Measurements from ENCODE around the gene AGFG2.
A peak's percentile ranks its signal among the peaks of the same experiment; 100 is the strongest.
"Not testable (repeated sequence)": the region's sequence is repeated elsewhere in the genome, so short reads cannot be mapped to it uniquely, and the experiment has no call there.

Gene AGFG2, protein sequence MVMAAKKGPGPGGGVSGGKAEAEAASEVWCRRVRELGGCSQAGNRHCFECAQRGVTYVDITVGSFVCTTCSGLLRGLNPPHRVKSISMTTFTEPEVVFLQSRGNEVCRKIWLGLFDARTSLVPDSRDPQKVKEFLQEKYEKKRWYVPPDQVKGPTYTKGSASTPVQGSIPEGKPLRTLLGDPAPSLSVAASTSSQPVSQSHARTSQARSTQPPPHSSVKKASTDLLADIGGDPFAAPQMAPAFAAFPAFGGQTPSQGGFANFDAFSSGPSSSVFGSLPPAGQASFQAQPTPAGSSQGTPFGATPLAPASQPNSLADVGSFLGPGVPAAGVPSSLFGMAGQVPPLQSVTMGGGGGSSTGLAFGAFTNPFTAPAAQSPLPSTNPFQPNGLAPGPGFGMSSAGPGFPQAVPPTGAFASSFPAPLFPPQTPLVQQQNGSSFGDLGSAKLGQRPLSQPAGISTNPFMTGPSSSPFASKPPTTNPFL

DNA sequence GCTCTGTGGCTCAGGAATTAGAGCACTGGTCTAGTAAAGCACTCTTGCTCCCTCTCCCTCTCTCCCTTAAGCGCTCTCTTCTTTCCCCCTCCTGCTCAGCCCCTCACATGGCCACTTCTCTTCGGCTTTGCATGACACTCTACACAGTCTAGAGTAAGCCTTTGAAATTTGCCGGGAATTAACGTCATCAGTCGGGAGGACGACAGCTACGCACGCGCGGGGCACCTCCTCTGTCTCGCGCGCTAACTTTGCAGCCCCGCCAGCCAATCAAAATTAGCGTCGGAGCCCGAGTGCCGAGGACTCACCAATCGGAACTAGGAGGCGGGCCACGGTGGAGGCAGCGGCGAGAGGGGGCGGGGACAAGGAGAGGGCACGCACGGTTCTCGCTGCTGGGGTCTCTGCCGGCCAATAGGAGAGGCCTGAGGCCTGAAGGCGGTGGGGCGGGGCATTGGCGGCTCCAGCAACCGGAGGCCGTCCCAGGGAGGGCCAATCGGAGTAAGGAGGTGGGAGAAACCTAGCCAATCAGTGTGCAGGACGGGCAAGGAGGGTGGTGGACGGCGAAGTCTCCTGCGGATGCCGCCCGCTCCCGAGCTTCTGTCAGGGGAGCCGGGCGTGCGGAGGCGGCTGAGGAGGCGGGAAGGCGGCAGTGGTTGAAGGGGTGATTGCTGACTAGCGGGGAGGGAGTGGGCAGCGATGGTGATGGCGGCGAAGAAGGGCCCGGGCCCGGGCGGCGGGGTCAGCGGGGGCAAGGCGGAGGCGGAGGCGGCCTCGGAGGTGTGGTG is at the start of gene AGFG2:
AGFG2 (plus strand) TSS at position 550 of the 782 bp plus-strand sequence; CDS start at position 694, 144 bp downstream.
- DNase-seq (ENCODE audit: low read depth), result peak; percentile 100

DNA sequence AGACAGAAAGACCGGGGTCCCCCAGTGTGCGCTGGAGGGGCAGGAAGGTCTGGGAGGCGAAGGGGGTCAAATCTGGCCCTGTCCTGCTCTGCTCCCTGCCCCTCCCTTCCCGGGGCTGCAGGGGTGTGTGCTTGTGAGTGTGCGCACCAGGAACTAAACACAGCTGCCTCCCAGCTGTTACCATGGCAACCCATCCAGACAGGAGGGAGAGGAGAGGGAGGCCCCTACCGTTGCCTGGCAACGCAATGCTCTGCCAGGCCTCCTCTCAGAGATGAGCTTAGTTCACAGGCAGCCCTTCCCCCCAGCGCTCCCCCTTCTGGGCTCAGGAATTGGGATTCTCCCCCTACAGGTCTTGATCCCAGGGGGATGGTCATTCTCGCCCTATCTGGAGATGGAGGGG is 49.2 kb upstream of the AGFG2 start:
- DNase-seq (ENCODE audit: low read depth), result no peak

- DNase-seq (ENCODE audit: low read depth), result no peak
Measured at GRCh38 chr7:100490483-100491191, 48.4 kb upstream of the AGFG2 start.

- no peak for DNase-seq (ENCODE audit: low read depth)
Measured at GRCh38 chr7:100491192-100491578, 47.8 kb upstream of the AGFG2 start.

DNA sequence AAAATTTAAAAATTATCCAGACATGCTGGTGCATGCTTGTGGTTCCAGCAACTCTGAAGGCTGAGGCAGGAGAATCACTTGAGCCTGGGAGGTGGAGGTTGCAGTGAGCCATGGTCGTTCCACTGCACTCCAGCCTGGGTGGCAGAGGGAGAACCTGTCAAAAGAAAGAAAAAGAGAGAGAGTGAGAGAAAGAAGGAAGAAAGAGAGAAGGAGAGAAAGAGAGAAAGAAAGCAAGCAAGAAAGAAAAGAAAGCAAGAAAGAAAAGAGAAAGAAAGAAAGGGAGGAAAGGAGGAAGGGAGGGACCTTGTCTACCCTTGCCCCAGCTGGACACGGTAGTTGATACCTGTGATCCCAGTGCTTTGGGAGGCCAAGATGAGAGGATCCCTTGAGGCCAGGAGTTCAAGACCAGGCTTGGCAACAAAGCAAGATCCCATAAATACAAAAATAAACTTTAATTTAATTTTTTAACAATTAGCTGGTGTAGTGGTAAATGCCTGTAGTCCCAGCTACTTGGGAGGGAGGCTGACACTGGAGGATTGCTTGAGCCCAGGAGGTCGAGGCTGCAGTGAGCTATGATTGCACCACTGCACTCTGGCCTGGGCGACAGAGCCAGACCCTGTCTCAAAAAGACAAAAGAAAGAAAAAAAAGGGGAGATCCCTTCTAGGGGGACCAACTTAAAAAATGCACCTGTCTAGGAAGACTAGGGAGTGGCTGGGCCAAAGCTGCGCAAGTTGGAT is 46.1 kb upstream of the AGFG2 start:
- DNase-seq (ENCODE audit: low read depth), result no peak

DNA sequence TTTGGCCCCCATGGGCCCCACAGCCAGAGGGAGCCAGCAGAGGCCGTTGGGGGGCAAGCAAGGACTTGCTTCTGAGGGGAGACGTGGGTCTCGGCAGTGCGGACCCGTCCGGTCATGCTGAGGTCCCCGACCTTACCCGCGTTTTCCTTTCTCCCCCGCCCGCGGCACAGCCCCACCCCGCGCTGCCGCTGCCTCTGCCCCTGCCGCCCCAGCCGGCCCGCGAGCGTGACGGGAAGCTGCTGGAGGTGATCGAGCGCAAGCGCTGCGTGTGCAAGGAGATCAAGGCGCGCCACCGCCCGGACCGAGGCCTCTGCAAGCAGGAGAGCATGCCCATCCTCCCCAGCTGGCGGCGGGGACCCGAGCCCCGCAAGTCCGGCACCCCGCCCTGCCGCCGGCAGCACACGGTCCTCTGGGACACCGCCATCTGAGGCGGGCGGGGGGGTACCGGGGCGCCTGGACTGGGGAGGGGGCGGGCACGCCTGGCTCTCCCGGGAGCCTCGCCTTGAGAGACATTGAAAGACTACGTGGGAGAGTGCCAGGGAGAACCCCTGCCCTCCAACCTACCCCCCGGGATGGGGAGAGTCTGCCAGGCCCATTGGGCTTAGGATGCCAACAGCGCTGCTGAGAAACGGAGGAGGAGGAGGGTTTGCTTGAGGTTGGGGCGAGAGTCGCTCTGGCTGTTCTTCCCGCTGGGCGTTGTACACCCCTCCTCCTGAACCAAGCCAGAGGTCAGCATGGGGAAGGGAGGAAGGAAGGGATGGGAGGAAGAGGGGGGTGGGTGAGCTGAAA is 45.3 kb upstream of the AGFG2 start:
- no peak for DNase-seq (ENCODE audit: low read depth)

DNA sequence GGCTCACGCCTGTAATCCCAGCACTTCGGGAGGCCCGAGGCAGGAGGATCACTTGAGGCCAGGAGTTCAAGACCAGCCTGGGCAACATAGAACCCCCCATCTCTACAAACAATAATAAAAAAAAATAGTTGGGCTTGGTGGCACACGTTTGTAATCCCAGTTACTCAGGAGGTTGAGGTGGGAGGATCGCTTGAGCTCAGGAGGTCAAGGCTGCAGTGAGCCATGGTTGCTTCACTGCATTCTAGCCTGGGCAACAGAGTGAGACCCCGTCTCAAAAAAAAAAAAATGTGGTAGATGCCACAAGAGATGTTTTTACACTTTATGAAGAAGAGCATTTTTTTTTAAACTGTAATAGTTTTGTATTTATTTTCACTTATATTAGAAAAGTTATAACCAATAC is 42.5 kb upstream of the AGFG2 start:
- no peak for DNase-seq (ENCODE audit: low read depth)

- not testable (repeated sequence) for DNase-seq (ENCODE audit: low read depth)
Measured at GRCh38 chr7:100500743-100501142, 38.3 kb upstream of the AGFG2 start.

GRCh38 chr7:100504031-100504430 is 35.0 kb upstream of the AGFG2 start:
- DNase-seq (ENCODE audit: low read depth), result not testable (repeated sequence)

DNA sequence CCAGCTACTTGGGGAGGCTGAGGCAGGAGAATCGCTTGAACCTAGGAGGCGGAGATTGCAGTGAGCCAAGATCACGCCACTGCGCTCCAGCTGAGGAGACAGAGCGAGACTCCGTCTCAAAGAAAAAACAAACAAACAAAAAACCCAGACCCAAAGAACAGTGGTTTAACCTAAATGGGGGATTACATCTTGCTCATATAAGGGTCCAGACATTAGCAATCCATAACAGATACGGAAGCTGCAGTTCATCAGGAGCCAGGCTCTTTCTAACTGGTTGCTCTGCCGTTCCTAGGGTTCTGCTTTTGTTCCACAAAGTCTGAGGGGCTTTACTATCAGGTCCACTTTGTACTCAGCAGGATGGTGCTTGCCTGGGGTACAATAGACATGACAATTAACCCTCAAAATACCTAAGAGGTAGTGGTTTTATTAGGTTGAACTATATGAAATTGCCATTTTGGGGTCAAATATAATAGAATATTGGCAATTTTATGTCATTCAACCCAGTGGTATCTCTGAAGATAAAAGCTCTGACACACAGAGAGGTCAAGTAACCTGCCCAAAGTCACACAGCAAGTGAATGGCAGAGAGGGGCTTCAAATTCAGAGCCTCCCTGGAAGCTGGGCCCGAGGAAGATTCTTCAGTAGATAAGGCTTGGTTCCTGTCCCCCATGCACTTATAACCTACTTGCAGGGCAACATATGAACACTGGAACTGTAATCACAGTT is 34.0 kb upstream of the AGFG2 start:
- no peak for DNase-seq (ENCODE audit: low read depth)

- no peak for DNase-seq (ENCODE audit: low read depth)
Measured at GRCh38 chr7:100506356-100506923, 32.6 kb upstream of the AGFG2 start.

- no peak for DNase-seq (ENCODE audit: low read depth)
Measured at GRCh38 chr7:100509231-100509630, 29.8 kb upstream of the AGFG2 start.

GRCh38 chr7:100510437-100511239 is 28.4 kb upstream of the AGFG2 start:
- no peak for DNase-seq (ENCODE audit: low read depth)

DNA sequence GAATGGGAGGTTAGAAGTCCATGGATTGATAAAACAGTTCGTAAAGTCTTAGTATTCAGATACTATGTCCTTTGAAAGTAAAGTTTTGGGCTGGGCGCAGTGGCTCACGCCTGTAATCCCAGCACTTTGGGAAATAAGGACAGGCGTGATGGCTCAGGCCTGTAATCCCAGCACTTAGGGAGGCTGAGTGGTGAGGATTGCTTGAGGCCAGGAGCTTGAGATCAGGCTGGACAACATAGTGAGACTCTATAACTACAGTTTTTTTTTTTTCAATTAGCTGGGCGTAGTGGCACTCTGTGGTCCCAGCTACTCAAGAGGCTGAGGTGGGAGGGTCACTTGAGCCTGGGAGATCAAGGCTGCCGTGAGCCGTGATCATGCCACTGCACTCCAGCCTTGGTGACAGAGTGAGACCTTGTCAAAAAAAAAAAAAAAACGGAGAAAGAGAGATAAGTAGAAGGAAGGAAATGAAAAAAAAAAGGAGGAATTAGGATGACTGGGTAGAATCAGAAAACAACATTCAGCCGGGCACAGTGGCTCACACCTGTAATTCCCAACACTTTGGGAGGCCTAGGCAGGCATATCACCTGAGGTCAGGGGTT is 25.7 kb upstream of the AGFG2 start:
- no peak for DNase-seq (ENCODE audit: low read depth)

GRCh38 chr7:100515072-100515532 is 23.9 kb upstream of the AGFG2 start:
- DNase-seq (ENCODE audit: low read depth), result no peak

- DNase-seq (ENCODE audit: low read depth), result no peak
Measured at GRCh38 chr7:100516135-100516812, 22.7 kb upstream of the AGFG2 start.

- no peak for DNase-seq (ENCODE audit: low read depth)
Measured at GRCh38 chr7:100517305-100517704, 21.7 kb upstream of the AGFG2 start.

DNA sequence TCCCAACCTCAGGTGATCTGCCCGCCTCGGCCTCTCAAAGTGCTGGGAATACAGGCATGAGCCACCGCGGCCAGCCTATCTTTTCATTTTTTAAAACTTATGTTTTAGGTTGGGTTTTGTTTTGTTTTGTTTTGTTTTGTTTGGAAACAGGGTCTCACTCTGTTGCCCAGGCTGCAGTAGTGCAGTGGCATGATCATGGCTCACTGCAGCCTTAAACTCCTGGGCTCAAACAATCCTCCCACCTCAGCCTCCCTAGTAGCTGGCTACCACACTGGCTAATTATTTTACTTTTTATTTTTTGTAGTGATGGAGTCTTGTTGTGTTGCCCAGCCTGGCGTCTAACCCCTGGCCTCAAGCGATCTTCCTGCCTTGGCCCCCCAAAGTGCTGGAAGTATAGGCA is 19.4 kb upstream of the AGFG2 start:
- DNase-seq (ENCODE audit: low read depth), result no peak
